Keratinocyte (primary cell): Measurements from ENCODE around the gene TMEFF2.

Experiments used
- EZH2 ChIP-seq: IDR thresholded peaks from one replicate; pipeline ENCODE4 v1.6.1; 2012; ENCODE audit warnings: inconsistent platforms, mild to moderate bottlenecking, low read length, moderate library complexity
- TF ChIP-seq, protein P1 (sequence below), 3 experiments: IDR thresholded peaks in 1 of 3; conservative IDR thresholded peaks in 1 of 3; optimal IDR thresholded peaks in 1 of 3; 2 replicates in 2 of 3; 3 replicates in 1 of 3; pipeline versions ENCODE3 to v1.5.1; 2011; ENCODE audit warnings: low read length in 3 of 3, mild to moderate bottlenecking in 3 of 3, moderate library complexity in 2 of 3, control low read depth in 1 of 3, inconsistent platforms in 1 of 3; ENCODE audit not compliant: insufficient read depth in 2 of 3; ENCODE audit errors: extremely low read depth in 1 of 3

- TF ChIP-seq, protein P1, sequence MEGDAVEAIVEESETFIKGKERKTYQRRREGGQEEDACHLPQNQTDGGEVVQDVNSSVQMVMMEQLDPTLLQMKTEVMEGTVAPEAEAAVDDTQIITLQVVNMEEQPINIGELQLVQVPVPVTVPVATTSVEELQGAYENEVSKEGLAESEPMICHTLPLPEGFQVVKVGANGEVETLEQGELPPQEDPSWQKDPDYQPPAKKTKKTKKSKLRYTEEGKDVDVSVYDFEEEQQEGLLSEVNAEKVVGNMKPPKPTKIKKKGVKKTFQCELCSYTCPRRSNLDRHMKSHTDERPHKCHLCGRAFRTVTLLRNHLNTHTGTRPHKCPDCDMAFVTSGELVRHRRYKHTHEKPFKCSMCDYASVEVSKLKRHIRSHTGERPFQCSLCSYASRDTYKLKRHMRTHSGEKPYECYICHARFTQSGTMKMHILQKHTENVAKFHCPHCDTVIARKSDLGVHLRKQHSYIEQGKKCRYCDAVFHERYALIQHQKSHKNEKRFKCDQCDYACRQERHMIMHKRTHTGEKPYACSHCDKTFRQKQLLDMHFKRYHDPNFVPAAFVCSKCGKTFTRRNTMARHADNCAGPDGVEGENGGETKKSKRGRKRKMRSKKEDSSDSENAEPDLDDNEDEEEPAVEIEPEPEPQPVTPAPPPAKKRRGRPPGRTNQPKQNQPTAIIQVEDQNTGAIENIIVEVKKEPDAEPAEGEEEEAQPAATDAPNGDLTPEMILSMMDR (optimal IDR thresholded peaks at IDR 0.05 in 1 of 3, IDR thresholded peaks at IDR 0.05 in 1 of 3, conservative IDR thresholded peaks at IDR 0.05 in 1 of 3; ENCODE audit: extremely low read depth in 1 of 3, insufficient read depth in 2 of 3, low read length in 3 of 3) = no peak
- no peak for TF ChIP-seq EZH2
Measured at GRCh38 chr2:192206399-192206798, 11.7 kb upstream of the TMEFF2 start.
